ENCODE results near the gene TRIM17.

The TRIM17 gene

GRCh38 chr1:228420968-228421826 is 4.5 kb upstream of the TRIM17 start:
- Histone ChIP-seq H4K91ac (ENCODE audit: low read length) (no peak overlapping the region), H3K14ac (ENCODE audit: low read length in 2 of 2) (peak overlapping the region in 1 of 2 experiments; percentile 22), H3K18ac (ENCODE audit: low read depth in 1 of 2, low read length in 2 of 2) (peak overlapping the region in 1 of 2 experiments; percentile 19), H2BK5ac (ENCODE audit: low read depth, low read length, poor library complexity, severe bottlenecking) (no peak overlapping the region), H3K4me1 (ENCODE audit: control insufficient read depth, insufficient read depth, low read depth, low read length) (peaks cover 14% of the 10 kb centered on the region), H3K9me3 (ENCODE audit: control insufficient read depth, low read length) (no peaks in the 10 kb centered on the region), H2AFZ (ENCODE audit: low read depth, low read length) (no peak overlapping the region), H2AK5ac (ENCODE audit: low read length, severe bottlenecking) (no peak overlapping the region), H3K4me3 (ENCODE audit: insufficient read depth in 1 of 2, low read depth in 1 of 2, low read length in 2 of 2) (no peak overlapping the region), H3K79me1 (replicated peaks; ENCODE audit: low read length, poor library complexity, severe bottlenecking) (no peaks in the 10 kb centered on the region), H3K23ac (ENCODE audit: low read length in 2 of 2) (no peak overlapping the region), H3K36me3 (ENCODE audit: control insufficient read depth in 1 of 2, insufficient read depth in 2 of 2, low read depth in 1 of 2, low read length in 2 of 2) (peaks cover 0 to 5% of the 10 kb centered on the region in 2 experiments), H3K27me3 (ENCODE audit: control insufficient read depth in 1 of 2, insufficient read depth in 1 of 2, low read length in 2 of 2) (peaks cover 17% of the 10 kb centered on the region in 2 experiments), H2BK120ac (ENCODE audit: low read depth, low read length) (no peak overlapping the region), H3K27ac (ENCODE audit: low read length, poor library complexity, severe bottlenecking) (no peak overlapping the region), H2BK15ac (ENCODE audit: low read depth, poor library complexity, severe bottlenecking) (no peak overlapping the region), H4K8ac (ENCODE audit: low read length) (no peak overlapping the region), H3K4me2 (ENCODE audit: low read length, poor library complexity, severe bottlenecking) (no peak overlapping the region), H3K9ac (ENCODE audit: low read length) (no peak overlapping the region), H3K4ac (ENCODE audit: low read depth in 1 of 2, low read length in 2 of 2) (peak overlapping the region in 1 of 2 experiments; percentile 13), H2BK12ac (ENCODE audit: low read length in 2 of 2) (no peak overlapping the region)
- 59% methylated on average over 7 of the region's 7 CpGs for WGBS
- peak; percentile 32 for DNase-seq

- no peak overlapping the region for H2AK5ac ChIP-seq (ENCODE audit: low read length, severe bottlenecking)
- peak overlapping the region in 1 of 2 experiments; percentile 35 for H2BK12ac ChIP-seq (ENCODE audit: low read length in 2 of 2)
- no peak overlapping the region for H2BK5ac ChIP-seq (ENCODE audit: low read depth, low read length, poor library complexity, severe bottlenecking)
- no peak overlapping the region for H4K91ac ChIP-seq (ENCODE audit: low read length)
- no peaks in the 10 kb centered on the region for H3K79me1 ChIP-seq (replicated peaks; ENCODE audit: low read length, poor library complexity, severe bottlenecking)
- DNase-seq = no peak
- no peak overlapping the region for H3K9ac ChIP-seq (ENCODE audit: low read length)
- no peak overlapping the region for H3K4me2 ChIP-seq (ENCODE audit: low read length, poor library complexity, severe bottlenecking)
- no peak overlapping the region for H2BK15ac ChIP-seq (ENCODE audit: low read depth, poor library complexity, severe bottlenecking)
- H3K36me3 ChIP-seq (ENCODE audit: control insufficient read depth in 1 of 2, insufficient read depth in 2 of 2, low read depth in 1 of 2, low read length in 2 of 2) = peaks cover 0 to 15% of the 10 kb centered on the region in 2 experiments
- peak overlapping the region in 1 of 2 experiments; percentile 77 for H3K23ac ChIP-seq (ENCODE audit: low read length in 2 of 2)
- no peak overlapping the region for H3K4me3 ChIP-seq (ENCODE audit: insufficient read depth in 1 of 2, low read depth in 1 of 2, low read length in 2 of 2)
- H3K4me1 ChIP-seq (ENCODE audit: control insufficient read depth, insufficient read depth, low read depth, low read length) = peaks cover 21% of the 10 kb centered on the region
- no peak overlapping the region for H2AFZ ChIP-seq (ENCODE audit: low read depth, low read length)
- H3K14ac ChIP-seq (ENCODE audit: low read length in 2 of 2) = no peak overlapping the region
- H3K18ac ChIP-seq (ENCODE audit: low read depth in 1 of 2, low read length in 2 of 2) = peak overlapping the region in 1 of 2 experiments; percentile 41
- H3K27ac ChIP-seq (ENCODE audit: low read length, poor library complexity, severe bottlenecking) = no peak overlapping the region
- WGBS = 94% methylated on average over 7 of the region's 7 CpGs
- no peak overlapping the region for H4K8ac ChIP-seq (ENCODE audit: low read length)
- H3K4ac ChIP-seq (ENCODE audit: low read depth in 1 of 2, low read length in 2 of 2) = no peak overlapping the region
- H3K9me3 ChIP-seq (ENCODE audit: control insufficient read depth, low read length) = no peaks in the 10 kb centered on the region
- no peak overlapping the region for H2BK120ac ChIP-seq (ENCODE audit: low read depth, low read length)
- peaks cover 29 to 42% of the 10 kb centered on the region in 2 experiments for H3K27me3 ChIP-seq (ENCODE audit: control insufficient read depth in 1 of 2, insufficient read depth in 1 of 2, low read length in 2 of 2)
Observed at GRCh38 chr1:228417483-228418203, 982 bp upstream of the TRIM17 start.

- DNase-seq = no peak
- H3K23ac ChIP-seq (ENCODE audit: low read length in 2 of 2) = peak overlapping the region in 1 of 2 experiments; percentile 85
- no peak overlapping the region for H3K4ac ChIP-seq (ENCODE audit: low read depth in 1 of 2, low read length in 2 of 2)
- no peak overlapping the region for H3K4me3 ChIP-seq (ENCODE audit: insufficient read depth in 1 of 2, low read depth in 1 of 2, low read length in 2 of 2)
- H2AFZ ChIP-seq (ENCODE audit: low read depth, low read length) = no peak overlapping the region
- H4K8ac ChIP-seq (ENCODE audit: low read length) = no peak overlapping the region
- no peaks in the 10 kb centered on the region for H3K79me1 ChIP-seq (replicated peaks; ENCODE audit: low read length, poor library complexity, severe bottlenecking)
- no peaks in the 10 kb centered on the region for H3K9me3 ChIP-seq (ENCODE audit: control insufficient read depth, low read length)
- H3K4me1 ChIP-seq (ENCODE audit: control insufficient read depth, insufficient read depth, low read depth, low read length) = peaks cover 21% of the 10 kb centered on the region
- H3K36me3 ChIP-seq (ENCODE audit: control insufficient read depth in 1 of 2, insufficient read depth in 2 of 2, low read depth in 1 of 2, low read length in 2 of 2) = peaks cover 0 to 18% of the 10 kb centered on the region in 2 experiments
- no peak overlapping the region for H2BK5ac ChIP-seq (ENCODE audit: low read depth, low read length, poor library complexity, severe bottlenecking)
- H4K91ac ChIP-seq (ENCODE audit: low read length) = no peak overlapping the region
- no peak overlapping the region for H2AK5ac ChIP-seq (ENCODE audit: low read length, severe bottlenecking)
- H3K4me2 ChIP-seq (ENCODE audit: low read length, poor library complexity, severe bottlenecking) = no peak overlapping the region
- no peak overlapping the region for H3K18ac ChIP-seq (ENCODE audit: low read depth in 1 of 2, low read length in 2 of 2)
- H2BK12ac ChIP-seq (ENCODE audit: low read length in 2 of 2) = peak overlapping the region in 1 of 2 experiments; percentile 57
- H2BK15ac ChIP-seq (ENCODE audit: low read depth, poor library complexity, severe bottlenecking) = peak overlapping the region; percentile 26
- H2BK120ac ChIP-seq (ENCODE audit: low read depth, low read length) = peak overlapping the region; percentile 22
- no peak overlapping the region for H3K14ac ChIP-seq (ENCODE audit: low read length in 2 of 2)
- WGBS = 56% methylated on average over 12 of the region's 12 CpGs
- no peak overlapping the region for H3K27ac ChIP-seq (ENCODE audit: low read length, poor library complexity, severe bottlenecking)
- no peak overlapping the region for H3K9ac ChIP-seq (ENCODE audit: low read length)
- H3K27me3 ChIP-seq (ENCODE audit: control insufficient read depth in 1 of 2, insufficient read depth in 1 of 2, low read length in 2 of 2) = peaks cover 29 to 42% of the 10 kb centered on the region in 2 experiments
Observed at GRCh38 chr1:228417061-228417460, 400 bp upstream of the TRIM17 start.

- H4K8ac ChIP-seq (ENCODE audit: low read length) = peak overlapping the region; percentile 76
- H3K9ac ChIP-seq (ENCODE audit: low read length) = peak overlapping the region; percentile 38
- H3K4me1 ChIP-seq (ENCODE audit: control insufficient read depth, insufficient read depth, low read depth, low read length) = peaks cover 22% of the 10 kb centered on the region
- H3K79me1 ChIP-seq (replicated peaks; ENCODE audit: low read length, poor library complexity, severe bottlenecking) = peaks cover under 1% of the 10 kb centered on the region
- no peak overlapping the region for H2BK5ac ChIP-seq (ENCODE audit: low read depth, low read length, poor library complexity, severe bottlenecking)
- no peak overlapping the region for H2AK5ac ChIP-seq (ENCODE audit: low read length, severe bottlenecking)
- H2BK15ac ChIP-seq (ENCODE audit: low read depth, poor library complexity, severe bottlenecking) = no peak overlapping the region
- WGBS = 28% methylated on average over 23 of the region's 23 CpGs
- H4K91ac ChIP-seq (ENCODE audit: low read length) = peak overlapping the region; percentile 34
- H3K18ac ChIP-seq (ENCODE audit: low read depth in 1 of 2, low read length in 2 of 2) = peak overlapping the region; percentile 81 to 85
- H2BK120ac ChIP-seq (ENCODE audit: low read depth, low read length) = peak overlapping the region; percentile 73
- no peaks in the 10 kb centered on the region for H3K9me3 ChIP-seq (ENCODE audit: control insufficient read depth, low read length)
- peak overlapping the region in 1 of 2 experiments; percentile 40 for H2BK12ac ChIP-seq (ENCODE audit: low read length in 2 of 2)
- H3K4ac ChIP-seq (ENCODE audit: low read depth in 1 of 2, low read length in 2 of 2) = peak overlapping the region in 1 of 2 experiments; percentile 55
- no peak for DNase-seq
- H3K23ac ChIP-seq (ENCODE audit: low read length in 2 of 2) = peak overlapping the region in 1 of 2 experiments; percentile 48
- H3K27ac ChIP-seq (ENCODE audit: low read length, poor library complexity, severe bottlenecking) = no peak overlapping the region
- peaks cover 29 to 42% of the 10 kb centered on the region in 2 experiments for H3K27me3 ChIP-seq (ENCODE audit: control insufficient read depth in 1 of 2, insufficient read depth in 1 of 2, low read length in 2 of 2)
- H3K4me2 ChIP-seq (ENCODE audit: low read length, poor library complexity, severe bottlenecking) = peak overlapping the region; percentile 86
- no peak overlapping the region for H2AFZ ChIP-seq (ENCODE audit: low read depth, low read length)
- H3K14ac ChIP-seq (ENCODE audit: low read length in 2 of 2) = peak overlapping the region in 1 of 2 experiments; percentile 78
- H3K36me3 ChIP-seq (ENCODE audit: control insufficient read depth in 1 of 2, insufficient read depth in 2 of 2, low read depth in 1 of 2, low read length in 2 of 2) = peaks cover 6 to 29% of the 10 kb centered on the region in 2 experiments
- peak overlapping the region; percentile 54 to 68 for H3K4me3 ChIP-seq (ENCODE audit: insufficient read depth in 1 of 2, low read depth in 1 of 2, low read length in 2 of 2)
Observed at GRCh38 chr1:228415853-228416216, 826 bp downstream of the TRIM17 start.

Data from mesenchymal stem cell (in vitro differentiated cells and primary cell).